Osteocyte (in vitro differentiated cells): ENCODE results near the gene PFKFB2. TPM values are rescaled to one million over a fixed set of nuclear protein-coding genes. Genes with fewer than 3 reads are reported as not detected.

Experiments
- DNase-seq: peaks from one replicate; pipeline ENCODE4 v3.0.0; 2021; ENCODE audit warnings: mixed read lengths; ENCODE audit not compliant: unreplicated experiment; ENCODE audit errors: extremely low spot score
- H3K27ac Mint-ChIP-seq: one replicate; pipeline ENCODE4 v1.8.0; 2021; ENCODE audit warnings: mild to moderate bottlenecking, mixed read lengths; ENCODE audit not compliant: unreplicated experiment
- H3K27me3 Mint-ChIP-seq: one replicate; pipeline ENCODE4 v1.8.0; 2021; ENCODE audit warnings: mixed read lengths; ENCODE audit not compliant: unreplicated experiment
- H3K36me3 Mint-ChIP-seq: one replicate; pipeline ENCODE4 v1.8.0; 2021; ENCODE audit warnings: mixed read lengths; ENCODE audit not compliant: unreplicated experiment
- H3K4me1 Mint-ChIP-seq: one replicate; pipeline ENCODE4 v1.8.0; 2021; ENCODE audit warnings: mixed read lengths; ENCODE audit not compliant: unreplicated experiment
- H3K4me3 Mint-ChIP-seq: one replicate; pipeline ENCODE4 v1.8.0; 2021; ENCODE audit warnings: mild to moderate bottlenecking, moderate library complexity, mixed read lengths; ENCODE audit not compliant: unreplicated experiment
- H3K9me3 Mint-ChIP-seq: one replicate; pipeline ENCODE4 v1.8.0; 2021; ENCODE audit warnings: mixed read lengths; ENCODE audit not compliant: unreplicated experiment
- total RNA-seq: library from RNA; stranded (reverse); gene quantifications from 2 replicates; pipeline ENCODE4 v1.2.1, GENCODE V29; 2021
- TF ChIP-seq, protein P1 (sequence below): fragments of 200-600 bp; sonication (generic); IDR thresholded peaks from 2 replicates; pipeline ENCODE4 v1.5.0; 2021; ENCODE audit warnings: antibody characterized with exemption, mild to moderate bottlenecking, moderate library complexity

Gene PFKFB2
- total RNA-seq, 1 donor from 2014 or later: 15.8 TPM

DNA sequence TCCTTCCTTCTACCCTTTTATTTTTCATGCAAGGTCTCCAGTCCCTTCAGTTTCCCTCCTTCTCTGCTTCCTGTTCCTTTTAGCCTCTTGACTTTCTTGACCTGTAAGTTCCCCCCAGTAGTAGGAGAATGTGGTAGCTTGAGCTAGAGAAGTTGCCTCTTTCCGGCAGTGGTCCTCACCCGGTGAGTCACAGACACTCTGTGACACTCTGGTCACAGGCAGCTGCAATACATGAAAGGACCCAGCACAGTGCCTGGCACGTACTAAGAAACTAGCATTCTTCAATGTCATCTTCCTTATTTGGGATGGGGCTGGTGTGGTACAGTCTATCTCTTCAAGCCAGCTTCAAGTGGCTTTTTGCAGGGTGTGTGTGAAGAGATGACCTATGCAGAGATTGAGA, 16.0 kb downstream of the PFKFB2 start:
- H3K4me3 Mint-ChIP-seq: no peak overlapping the region
- H3K4me1 Mint-ChIP-seq: no peaks in the 10 kb centered on the region
- H3K9me3 Mint-ChIP-seq: no peaks in the 10 kb centered on the region
- no peak overlapping the region for H3K27ac Mint-ChIP-seq
- H3K36me3 Mint-ChIP-seq: peaks cover 57% of the 10 kb centered on the region
- TF ChIP-seq, protein P1, sequence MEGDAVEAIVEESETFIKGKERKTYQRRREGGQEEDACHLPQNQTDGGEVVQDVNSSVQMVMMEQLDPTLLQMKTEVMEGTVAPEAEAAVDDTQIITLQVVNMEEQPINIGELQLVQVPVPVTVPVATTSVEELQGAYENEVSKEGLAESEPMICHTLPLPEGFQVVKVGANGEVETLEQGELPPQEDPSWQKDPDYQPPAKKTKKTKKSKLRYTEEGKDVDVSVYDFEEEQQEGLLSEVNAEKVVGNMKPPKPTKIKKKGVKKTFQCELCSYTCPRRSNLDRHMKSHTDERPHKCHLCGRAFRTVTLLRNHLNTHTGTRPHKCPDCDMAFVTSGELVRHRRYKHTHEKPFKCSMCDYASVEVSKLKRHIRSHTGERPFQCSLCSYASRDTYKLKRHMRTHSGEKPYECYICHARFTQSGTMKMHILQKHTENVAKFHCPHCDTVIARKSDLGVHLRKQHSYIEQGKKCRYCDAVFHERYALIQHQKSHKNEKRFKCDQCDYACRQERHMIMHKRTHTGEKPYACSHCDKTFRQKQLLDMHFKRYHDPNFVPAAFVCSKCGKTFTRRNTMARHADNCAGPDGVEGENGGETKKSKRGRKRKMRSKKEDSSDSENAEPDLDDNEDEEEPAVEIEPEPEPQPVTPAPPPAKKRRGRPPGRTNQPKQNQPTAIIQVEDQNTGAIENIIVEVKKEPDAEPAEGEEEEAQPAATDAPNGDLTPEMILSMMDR: no peak
- no peak for DNase-seq
- no peaks in the 10 kb centered on the region for H3K27me3 Mint-ChIP-seq

DNA sequence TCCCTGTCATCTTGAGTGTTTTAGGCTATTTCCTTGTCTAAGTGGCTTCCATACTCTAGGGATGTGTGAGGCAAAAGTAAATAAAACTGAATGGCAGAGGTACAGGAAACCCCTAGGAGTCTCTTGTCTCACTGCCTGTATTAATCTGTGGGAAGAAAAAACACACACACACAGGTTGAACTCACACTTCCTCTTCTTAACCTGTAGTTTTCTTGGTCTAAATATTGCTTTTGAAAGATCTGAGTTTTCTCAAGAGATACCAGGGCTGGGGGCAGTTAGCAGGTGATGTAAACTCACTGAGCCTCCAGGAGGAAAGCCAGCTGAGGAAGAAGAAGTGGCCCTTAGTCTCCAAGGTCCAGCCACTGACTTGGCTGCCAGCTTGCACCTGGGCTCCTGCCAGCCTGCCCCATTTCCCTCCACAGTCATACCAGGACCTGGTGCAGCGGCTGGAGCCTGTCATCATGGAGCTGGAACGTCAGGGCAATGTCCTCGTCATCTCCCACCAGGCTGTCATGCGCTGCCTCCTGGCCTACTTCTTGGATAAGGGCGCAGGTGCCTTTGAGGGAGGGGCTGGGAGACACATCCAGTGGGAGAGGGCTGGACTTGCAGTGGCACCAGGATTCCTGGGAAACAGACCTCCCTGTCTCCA, 16.9 kb downstream of the PFKFB2 start:
- DNase-seq: no peak
- H3K27ac Mint-ChIP-seq: no peak overlapping the region
- no peak overlapping the region for H3K4me3 Mint-ChIP-seq
- H3K36me3 Mint-ChIP-seq: peaks cover 49% of the 10 kb centered on the region
- TF ChIP-seq, protein P1: no peak
- H3K27me3 Mint-ChIP-seq: no peaks in the 10 kb centered on the region
- H3K9me3 Mint-ChIP-seq: no peaks in the 10 kb centered on the region
- H3K4me1 Mint-ChIP-seq: no peaks in the 10 kb centered on the region

DNA sequence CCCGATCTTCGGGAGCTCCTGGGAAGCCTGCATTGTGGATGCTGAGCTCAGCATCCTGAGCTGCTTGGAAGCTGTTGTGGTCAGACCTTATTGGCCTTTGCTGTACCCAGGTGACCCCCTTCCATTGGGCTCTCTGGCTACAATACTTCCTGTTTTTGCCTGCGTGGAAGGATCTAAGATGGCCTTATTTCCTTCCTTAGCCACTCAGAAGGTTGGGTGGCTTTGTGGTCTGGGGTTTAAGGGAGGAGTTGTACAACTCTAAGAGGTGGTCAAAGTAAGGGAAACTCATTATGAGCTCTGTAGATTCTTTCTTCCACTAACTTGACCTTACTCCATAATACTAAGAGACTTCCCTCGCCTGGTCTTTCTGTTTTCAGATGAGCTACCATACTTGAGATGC, 17.7 kb downstream of the PFKFB2 start:
- peaks cover 49% of the 10 kb centered on the region for H3K36me3 Mint-ChIP-seq
- no peaks in the 10 kb centered on the region for H3K9me3 Mint-ChIP-seq
- H3K4me3 Mint-ChIP-seq: no peak overlapping the region
- TF ChIP-seq, protein P1: no peak
- no peak overlapping the region for H3K27ac Mint-ChIP-seq
- H3K4me1 Mint-ChIP-seq: no peaks in the 10 kb centered on the region
- DNase-seq: no peak
- no peaks in the 10 kb centered on the region for H3K27me3 Mint-ChIP-seq

DNA sequence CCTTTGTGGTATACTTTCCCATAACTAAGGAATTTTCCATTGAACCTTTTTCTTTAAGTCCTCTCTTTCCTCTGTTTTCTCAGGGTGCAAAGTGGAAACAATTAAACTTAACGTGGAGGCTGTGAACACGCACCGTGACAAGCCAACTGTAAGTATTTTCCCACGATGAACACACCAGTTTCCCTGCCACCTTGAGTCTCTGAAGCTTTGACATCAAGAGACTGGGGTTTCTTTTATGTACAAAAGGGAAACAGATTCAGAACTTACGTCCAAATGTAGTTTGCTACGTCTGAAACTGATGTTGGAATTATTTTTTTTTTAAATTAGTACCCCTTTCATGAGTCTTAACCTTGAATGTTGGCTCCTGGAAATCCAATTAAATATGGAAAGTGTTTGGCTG, 18.4 kb downstream of the PFKFB2 start:
- Mint-ChIP-seq H3K27ac (no peak overlapping the region), H3K4me1 (no peaks in the 10 kb centered on the region), H3K4me3 (no peak overlapping the region), H3K9me3 (no peaks in the 10 kb centered on the region), H3K27me3 (no peaks in the 10 kb centered on the region), H3K36me3 (peaks cover 49% of the 10 kb centered on the region)
- no peak for DNase-seq
- TF ChIP-seq, protein P1: no peak

DNA sequence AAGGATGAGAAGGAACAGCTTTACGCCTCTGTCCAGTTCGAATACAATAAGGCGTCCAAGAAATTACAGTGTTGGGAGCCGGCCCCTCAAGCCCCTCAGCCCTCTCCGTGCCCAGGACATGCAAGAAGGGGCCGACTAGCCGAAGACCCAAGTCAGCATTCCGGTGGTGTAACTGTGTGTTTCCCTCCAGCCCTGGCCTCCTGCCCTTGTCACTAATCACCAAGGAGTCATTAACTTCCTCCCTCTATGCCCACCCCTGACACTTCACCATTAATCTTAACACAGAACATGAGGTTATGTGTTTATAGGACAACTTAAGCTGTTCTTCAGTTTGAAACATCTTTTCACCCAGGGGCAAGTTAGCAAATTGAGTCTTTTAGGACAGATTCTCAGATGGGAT, 19.2 kb downstream of the PFKFB2 start:
- H3K9me3 Mint-ChIP-seq: no peaks in the 10 kb centered on the region
- H3K4me3 Mint-ChIP-seq: no peak overlapping the region

More for the DNA sequence above, 19.2 kb downstream of the PFKFB2 start:
- no peak for DNase-seq
- H3K36me3 Mint-ChIP-seq: peaks cover 46% of the 10 kb centered on the region
- H3K27ac Mint-ChIP-seq: no peak overlapping the region
- no peaks in the 10 kb centered on the region for H3K27me3 Mint-ChIP-seq
- H3K4me1 Mint-ChIP-seq: no peaks in the 10 kb centered on the region
- TF ChIP-seq, protein P1: no peak
